ENCODE measurements around the gene A4GALT.
"Not testable (repeated sequence)": the region's sequence is repeated elsewhere in the genome, so short reads cannot be mapped to it uniquely, and the experiment has no call there.

The A4GALT gene

GRCh38 chr22:42678894-42679293 is 41.8 kb downstream of the A4GALT start:
- DNase-seq = no peak

GRCh38 chr22:42677936-42678335 is 42.7 kb downstream of the A4GALT start:
- DNase-seq = not testable (repeated sequence)

GRCh38 chr22:42676059-42676607 is 44.5 kb downstream of the A4GALT start:
- DNase-seq = no peak

GRCh38 chr22:42673898-42674401 is 46.7 kb downstream of the A4GALT start:
- DNase-seq = no peak

- not testable (repeated sequence) for DNase-seq
Measured at GRCh38 chr22:42673071-42673470, 47.6 kb downstream of the A4GALT start.

GRCh38 chr22:42670921-42671709 is 49.6 kb downstream of the A4GALT start:
- DNase-seq = peak; percentile 28

- DNase-seq = no peak
Measured at GRCh38 chr22:42670046-42670445, 50.6 kb downstream of the A4GALT start.

GRCh38 chr22:42666393-42666792 is 54.3 kb downstream of the A4GALT start:
- DNase-seq = not testable (repeated sequence)

- DNase-seq = no peak
Measured at GRCh38 chr22:42664976-42665831, 55.5 kb downstream of the A4GALT start.

- DNase-seq = peak; percentile 82
Measured at GRCh38 chr22:42661985-42662831, 58.5 kb downstream of the A4GALT start.

- no peak for DNase-seq
Measured at GRCh38 chr22:42656578-42656977, 64.1 kb downstream of the A4GALT start.

- DNase-seq = no peak
Measured at GRCh38 chr22:42655693-42656092, 65.0 kb downstream of the A4GALT start.

GRCh38 chr22:42654436-42655073 is 66.1 kb downstream of the A4GALT start:
- no peak for DNase-seq

GRCh38 chr22:42653999-42654398 is 66.7 kb downstream of the A4GALT start:
- DNase-seq = no peak

- DNase-seq = no peak
Measured at GRCh38 chr22:42651134-42651533, 69.5 kb downstream of the A4GALT start.

GRCh38 chr22:42649246-42650099 is 71.2 kb downstream of the A4GALT start, which contains the start of gene CYB5R3:
CYB5R3 (minus strand) TSS chr22:42649392; CDS start chr22:42649315, 77 bp downstream.
- DNase-seq = peak; percentile 85

GRCh38 chr22:42648368-42649245 is 72.1 kb downstream of the A4GALT start:
- DNase-seq = peak; percentile 38

- no peak for DNase-seq
Measured at GRCh38 chr22:42648017-42648367, 72.7 kb downstream of the A4GALT start.

- DNase-seq = no peak
Measured at GRCh38 chr22:42646569-42647525, 73.8 kb downstream of the A4GALT start.

Data from activated CD4-positive, alpha-beta T cell treated with anti-CD3 and anti-CD28 coated beads, Interleukin-10, Interleukin-2, amounts not matched to agents 100 ng/mL and 50 ng/mL, durations not matched to agents 16 hours and 8 hours (primary cell).